ENCODE measurements around the gene SSX2B.
"Not testable (repeated sequence)": the region's sequence is repeated elsewhere in the genome, so short reads cannot be mapped to it uniquely, and the experiment has no call there.

SSX2B gene, protein sequence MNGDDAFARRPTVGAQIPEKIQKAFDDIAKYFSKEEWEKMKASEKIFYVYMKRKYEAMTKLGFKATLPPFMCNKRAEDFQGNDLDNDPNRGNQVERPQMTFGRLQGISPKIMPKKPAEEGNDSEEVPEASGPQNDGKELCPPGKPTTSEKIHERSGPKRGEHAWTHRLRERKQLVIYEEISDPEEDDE

DNA sequence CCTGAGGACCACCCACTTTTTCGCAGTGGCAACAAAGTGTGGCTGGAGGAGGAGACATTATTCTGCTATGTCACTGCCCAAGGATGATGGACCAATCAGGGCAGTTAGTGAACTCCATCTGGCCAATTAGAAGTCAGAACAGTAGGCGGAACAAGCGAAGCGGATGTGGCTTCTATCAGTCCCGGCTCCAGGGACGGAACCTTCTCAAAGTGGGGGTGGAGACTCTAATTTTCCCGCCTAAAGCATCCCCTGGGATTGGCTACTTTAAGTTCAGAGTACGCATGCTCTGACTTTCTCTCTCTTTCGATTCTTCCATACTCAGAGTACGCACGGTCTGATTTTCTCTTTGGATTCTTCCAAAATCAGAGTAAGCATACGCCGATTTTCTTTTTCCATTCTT is at the start of gene SSX2B:
SSX2B (plus strand) TSS at position 301 of the 400 bp plus-strand sequence. CDS start 1,429 bp downstream, outside the sequence.
- DNase-seq = not testable (repeated sequence)

DNA sequence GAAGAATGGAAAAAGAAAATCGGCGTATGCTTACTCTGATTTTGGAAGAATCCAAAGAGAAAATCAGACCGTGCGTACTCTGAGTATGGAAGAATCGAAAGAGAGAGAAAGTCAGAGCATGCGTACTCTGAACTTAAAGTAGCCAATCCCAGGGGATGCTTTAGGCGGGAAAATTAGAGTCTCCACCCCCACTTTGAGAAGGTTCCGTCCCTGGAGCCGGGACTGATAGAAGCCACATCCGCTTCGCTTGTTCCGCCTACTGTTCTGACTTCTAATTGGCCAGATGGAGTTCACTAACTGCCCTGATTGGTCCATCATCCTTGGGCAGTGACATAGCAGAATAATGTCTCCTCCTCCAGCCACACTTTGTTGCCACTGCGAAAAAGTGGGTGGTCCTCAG is 44.0 kb upstream of the SSX2B start, which contains the start of gene SSX2:
SSX2 (minus strand) TSS at position 101 of the 400 bp plus-strand sequence. CDS start 1,429 bp downstream, outside the sequence.
- DNase-seq = not testable (repeated sequence)

DNA sequence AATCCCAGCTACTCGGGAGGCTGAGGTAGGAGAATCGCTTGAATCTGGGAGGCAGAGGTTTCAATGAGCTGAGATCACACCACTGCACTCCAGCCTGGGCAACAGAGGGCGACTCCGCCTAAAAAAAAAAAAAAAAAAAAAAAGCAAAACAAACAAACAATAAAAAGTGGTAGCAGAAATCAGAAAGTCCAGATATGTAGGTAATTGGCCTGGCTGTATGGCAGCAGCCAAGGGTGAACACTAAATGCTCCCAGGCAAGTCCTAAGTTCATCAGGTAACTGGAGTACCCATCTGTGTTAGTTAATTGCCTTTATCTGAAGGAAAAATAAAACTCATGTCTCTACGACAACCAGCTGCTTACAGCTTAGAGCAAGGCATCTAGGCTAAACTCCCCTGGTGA is 14.9 kb downstream of the SSX2B start:
- DNase-seq = not testable (repeated sequence)

DNA sequence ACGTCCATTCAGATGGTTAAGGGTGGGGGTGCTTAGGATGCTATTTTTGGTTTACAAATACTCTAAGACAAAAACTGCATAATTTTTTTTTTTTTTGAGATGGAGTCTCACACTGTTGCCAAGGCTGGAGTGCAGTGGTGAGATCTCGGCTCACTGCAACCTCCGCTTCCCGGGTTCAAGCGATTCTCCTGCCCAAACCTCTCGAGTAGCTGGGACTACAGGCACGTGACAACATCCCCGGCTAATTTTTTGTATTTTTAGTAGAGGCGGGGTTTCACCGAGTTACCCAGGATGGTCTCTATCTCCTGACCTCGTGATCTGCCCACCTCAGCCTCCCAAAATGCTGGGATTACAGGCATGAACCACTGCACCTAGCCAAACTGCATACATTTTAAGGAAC is 22.5 kb downstream of the SSX2B start:
- not testable (repeated sequence) for DNase-seq

DNA sequence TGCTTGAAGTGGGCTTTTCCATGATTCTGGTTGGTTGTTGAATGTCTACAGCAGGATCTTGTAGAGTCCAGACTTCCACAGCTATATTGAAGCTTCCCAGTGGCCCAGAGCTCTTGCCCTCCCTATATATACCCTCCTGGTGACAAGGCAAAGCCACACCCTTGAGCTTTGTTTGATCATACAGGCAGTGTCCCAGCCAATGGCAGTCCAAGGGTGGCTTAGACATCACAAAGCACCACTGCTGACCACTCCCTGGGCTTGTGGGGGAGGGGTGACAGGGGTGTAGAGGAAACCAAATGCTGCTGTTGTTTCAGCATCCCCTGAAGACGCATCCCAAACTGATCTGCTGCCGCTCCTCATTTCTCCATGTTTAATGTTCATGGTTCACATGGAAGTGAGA is 46.3 kb downstream of the SSX2B start, which contains the start of gene SPANXN5:
SPANXN5 (minus strand) TSS at position 101 of the 400 bp plus-strand sequence; CDS start at position 22, 79 bp downstream.
- DNase-seq = not testable (repeated sequence)

DNA sequence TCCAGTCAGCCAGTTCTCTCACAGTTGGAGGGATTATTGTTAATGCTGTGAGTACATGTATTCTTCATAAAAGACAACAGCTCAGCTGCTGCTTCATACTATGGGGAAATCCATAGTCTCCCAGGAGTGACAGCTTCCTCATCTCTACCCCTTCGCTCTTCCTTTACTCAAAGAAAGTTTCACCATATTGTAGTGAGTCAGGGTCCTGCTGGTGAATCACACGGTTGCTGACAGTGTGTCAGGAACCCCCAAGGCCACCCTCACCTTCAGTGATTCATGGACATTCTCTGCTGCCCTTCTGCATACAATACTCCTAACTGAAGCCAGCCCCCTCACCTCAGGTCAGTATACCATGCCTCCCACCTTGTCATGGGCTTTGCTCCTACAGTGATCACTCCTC is 53.8 kb downstream of the SSX2B start:
- not testable (repeated sequence) for DNase-seq

Data from nucleus accumbens (tissue), 56 donors.